Right ventricle myocardium inferior (tissue), 1 donor: Measurements from ENCODE around the gene SPTBN4. TPM values are rescaled to one million over a fixed set of nuclear protein-coding genes. Genes with fewer than 3 reads are reported as not detected.
"Not testable (repeated sequence)": the region's sequence is repeated elsewhere in the genome, so short reads cannot be mapped to it uniquely, and the experiment has no call there.

ENCODE experiments used
- ATAC-seq: fragments of 200-7000 bp; cut with Tn5 transposase; one replicate; pipeline ENCODE4 v1.9.1; 2020; ENCODE audit warnings: mild to moderate bottlenecking, moderate library complexity
- DNase-seq: peaks from one replicate; pipeline ENCODE4 v3.0.0; 2021; ENCODE audit errors: missing footprints
- intact Hi-C: fragments of 100-400 bp; cut with DNase I; formaldehyde crosslinking; loops from one replicate; pipeline ENCODE4 v1.11.0; 2022
- total RNA-seq: library from RNA; stranded (reverse); fragmentation: NEBNext Ultra II Directional; extraction: Animal tissue kit (Norgen Biotek cat#: 25700); gene quantifications from one replicate; pipeline ENCODE4 v1.2.1, GENCODE V29; 2021
- donor health status: DM: no; HTN: yes; CAD: no; lungs with severe emphysema.

Gene SPTBN4
- total RNA-seq, 1 donor from 2014 or later, result 5.1 TPM

GRCh38 chr19:40457953-40458596 is 8.7 kb upstream of the SPTBN4 start:
- intact Hi-C loops, result no loop called here
- ATAC-seq (no peak), DNase-seq (no peak)

GRCh38 chr19:40458597-40458974 is 8.2 kb upstream of the SPTBN4 start:
- ATAC-seq, result no peak
- intact Hi-C loops, result no loop called here
- no peak for DNase-seq

DNA sequence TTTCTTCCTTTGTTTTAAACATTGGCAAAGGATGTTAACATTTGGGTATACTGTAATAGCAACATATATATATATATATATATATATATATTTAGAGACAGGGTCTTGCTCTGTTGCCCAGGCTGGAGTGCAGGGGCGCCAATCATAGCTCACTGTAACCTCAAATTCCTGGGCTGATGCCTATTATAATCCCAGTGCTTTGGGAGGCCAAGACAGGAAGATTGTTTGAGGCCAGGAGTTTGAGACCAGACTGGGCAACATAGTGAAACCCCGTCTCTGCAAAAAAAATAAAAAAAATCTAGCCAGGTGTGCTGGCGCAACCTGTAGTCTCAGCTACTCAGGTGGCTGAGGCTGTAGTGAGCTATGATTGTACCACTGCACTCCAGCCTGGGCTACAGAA is 6.6 kb upstream of the SPTBN4 start:
- intact Hi-C loops, result no loop called here
- DNase-seq (no peak), ATAC-seq (no peak)

DNA sequence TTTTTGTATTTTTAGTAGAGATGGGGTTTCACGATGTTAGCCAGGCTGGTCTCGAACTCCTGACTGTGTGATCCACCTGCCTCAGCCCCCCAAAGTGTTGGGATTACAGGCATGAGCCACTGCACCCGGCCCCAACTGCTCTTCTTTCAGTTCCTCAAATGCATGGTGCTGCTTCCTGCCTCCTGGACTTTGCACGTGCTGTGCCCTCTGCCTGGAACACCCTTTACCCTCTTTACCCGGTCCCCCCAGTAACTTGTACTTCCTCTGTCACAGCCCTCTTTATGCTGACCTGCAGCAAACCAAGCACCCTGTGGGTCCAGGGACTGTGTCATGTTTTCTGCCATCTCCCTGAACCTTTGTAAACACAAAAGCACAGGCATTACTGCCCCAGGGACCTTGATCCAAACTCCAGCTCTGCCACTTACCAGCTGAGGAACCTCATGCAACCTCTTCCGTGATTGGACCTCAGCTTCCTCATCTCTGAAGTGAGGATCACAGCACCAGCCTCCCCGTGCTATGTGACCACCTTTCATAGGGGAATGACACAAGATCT is 5.1 kb upstream of the SPTBN4 start:
- peak; percentile 73 for DNase-seq
- ATAC-seq, result no peak
- intact Hi-C loops, result no loop called here

GRCh38 chr19:40463587-40464037 is 3.2 kb upstream of the SPTBN4 start:
- DNase-seq, ATAC-seq, intact Hi-C loops: not testable (repeated sequence)

GRCh38 chr19:40464059-40465024 is 2.5 kb upstream of the SPTBN4 start:
- intact Hi-C loops, result loop anchor here (1.0 to 5.0 kb wide), 3 partner anchors 20 to 133 kb away; partner anchors contain the start of gene SERTAD3
- no peak for ATAC-seq
- peak; percentile 79 for DNase-seq

- ATAC-seq (peak; percentile 26), DNase-seq (no peak)
- intact Hi-C loops, result loop anchor here (1.0 to 5.0 kb wide), 3 partner anchors 21 to 132 kb away; partner anchors contain the start of gene SERTAD3
These were observed 1.7 kb upstream of the SPTBN4 start for GRCh38 chr19:40465025-40465556.

GRCh38 chr19:40465557-40466218 is 1.1 kb upstream of the SPTBN4 start, which contains the start of gene BLVRB:
Gene BLVRB, minus strand, starts transcription at chr19:40465745. Its CDS starts 57 bp downstream, at chr19:40465688.
- peak; percentile 100 for DNase-seq
- intact Hi-C loops, result loop anchor here (1.0 to 5.0 kb wide), 4 partner anchors 21 to 132 kb away; partner anchors contain the start of gene SERTAD3
- ATAC-seq, result peak; percentile 97

GRCh38 chr19:40466219-40466984 is 399 bp upstream of the SPTBN4 start:
- ATAC-seq (no peak), DNase-seq (peak; percentile 82)
- intact Hi-C loops, result loop anchor here (2.0 to 5.0 kb wide), 3 partner anchors 64 to 131 kb away; no protein-coding TSS in a partner anchor

DNA sequence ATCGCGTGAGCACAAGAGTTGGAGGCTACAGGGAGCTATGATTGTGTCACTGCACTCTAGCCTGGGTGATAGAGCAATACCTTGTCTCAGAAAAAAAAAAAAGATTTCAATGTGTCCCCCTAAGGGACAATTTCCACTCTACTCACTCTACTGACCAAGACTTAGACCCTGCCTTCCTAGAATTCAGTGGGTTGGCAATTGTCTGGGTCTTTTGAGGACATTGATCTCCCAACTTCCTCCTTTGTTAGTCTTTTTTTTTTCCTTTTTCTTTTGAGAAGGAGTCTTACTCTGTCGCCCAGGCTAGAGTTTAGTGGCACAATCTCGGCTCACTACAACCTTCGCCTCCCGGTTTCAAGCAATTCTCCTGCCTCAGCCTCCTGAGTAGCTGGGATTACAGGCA is 2.2 kb downstream of the SPTBN4 start:
- intact Hi-C loops, result loop anchor here (5.0 kb wide), 2 partner anchors 67 to 128 kb away; no protein-coding TSS in a partner anchor
- DNase-seq (no peak), ATAC-seq (no peak)

DNA sequence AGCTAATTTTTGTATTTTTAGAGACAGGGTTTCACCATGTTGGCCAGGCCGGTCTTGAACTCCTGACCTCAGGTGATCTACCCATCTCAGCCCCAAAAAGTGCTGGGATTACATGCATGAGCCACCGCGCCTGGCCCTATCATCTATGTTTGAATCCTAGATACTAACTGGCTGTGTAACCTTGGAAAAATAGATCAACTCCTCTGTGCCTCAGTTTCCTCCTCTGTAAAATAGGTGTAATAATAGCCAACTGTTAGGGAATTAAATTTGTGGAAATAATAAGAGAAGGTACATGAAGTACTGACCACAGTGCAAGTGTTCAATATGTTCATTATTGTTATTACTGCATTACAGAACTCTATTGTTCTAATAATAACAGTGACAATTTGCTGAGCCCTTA is 4.3 kb downstream of the SPTBN4 start:
- DNase-seq, result no peak
- intact Hi-C loops, result no loop called here
- ATAC-seq, result no peak

DNA sequence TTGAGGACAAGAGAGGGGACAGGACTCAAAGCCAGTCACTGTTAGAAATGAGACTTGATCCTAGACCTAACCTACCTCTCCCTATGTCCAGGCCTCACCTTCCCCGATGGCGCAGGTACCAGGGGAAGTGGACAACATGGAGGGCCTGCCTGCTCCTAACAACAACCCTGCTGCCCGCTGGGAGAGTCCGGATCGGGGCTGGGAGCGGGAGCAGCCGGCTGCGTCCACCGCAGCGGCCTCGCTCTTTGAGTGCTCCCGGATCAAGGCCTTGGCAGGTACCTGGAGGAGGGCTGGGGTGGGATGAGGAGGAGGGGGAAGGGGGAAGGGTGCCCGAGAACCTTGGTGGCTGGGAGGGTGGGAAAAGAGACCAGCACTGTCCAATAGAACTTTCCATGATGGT is 5.7 kb downstream of the SPTBN4 start:
- no peak for DNase-seq
- intact Hi-C loops, result no loop called here

GRCh38 chr19:40474737-40475136 is 7.9 kb downstream of the SPTBN4 start:
- no peak for DNase-seq
- intact Hi-C loops, result no loop called here
- no peak for ATAC-seq

More for the DNA sequence above, 5.7 kb downstream of the SPTBN4 start:
- ATAC-seq, result no peak

GRCh38 chr19:40475878-40476644 is 9.3 kb downstream of the SPTBN4 start:
- intact Hi-C loops, ATAC-seq, DNase-seq: not testable (repeated sequence)

DNA sequence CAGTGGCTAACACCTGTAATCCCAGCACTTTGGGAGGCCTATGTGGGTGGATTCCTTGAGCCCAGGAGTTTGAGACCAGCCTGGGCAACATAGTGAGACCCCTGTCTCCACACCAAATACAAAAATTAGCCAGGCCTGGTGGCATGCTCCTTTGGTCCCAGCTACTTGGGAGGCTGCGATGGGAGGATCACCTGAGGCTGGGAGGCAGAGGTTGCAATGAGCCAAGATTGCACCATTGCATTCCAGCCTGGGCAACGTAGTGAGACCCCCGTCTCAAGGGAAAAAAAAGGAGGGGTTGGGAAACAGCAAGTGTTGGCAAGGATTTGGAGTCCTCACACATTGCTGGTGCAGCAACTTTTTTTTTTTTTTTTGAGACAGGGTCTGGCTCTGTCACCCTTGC is 19.2 kb downstream of the SPTBN4 start:
- intact Hi-C loops, result no loop called here
- DNase-seq, result no peak
- ATAC-seq, result no peak

- ATAC-seq (no peak), DNase-seq (no peak)
- intact Hi-C loops, result no loop called here
These were observed 23.1 kb downstream of the SPTBN4 start for GRCh38 chr19:40489882-40490230.

DNA sequence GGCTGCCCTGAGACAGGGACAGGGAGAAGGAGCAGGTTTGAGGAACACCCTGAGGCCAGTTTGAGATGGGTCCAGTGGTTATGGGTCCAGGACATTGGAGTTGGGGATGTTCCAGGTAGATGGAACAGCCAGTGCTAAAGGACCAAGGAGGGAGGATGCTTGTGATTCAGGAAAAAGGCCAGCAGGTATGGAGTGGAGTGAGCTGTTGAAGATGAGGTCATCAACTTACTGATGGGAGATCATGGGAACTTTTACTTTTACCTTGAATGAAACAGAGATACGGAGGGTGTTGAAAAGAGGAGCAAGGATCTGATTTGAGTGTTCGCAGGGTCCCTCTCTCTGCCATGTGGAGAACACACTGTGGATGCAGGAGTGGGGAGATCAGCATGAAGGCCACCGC is 25.5 kb downstream of the SPTBN4 start:
- intact Hi-C loops, result no loop called here
- DNase-seq (no peak), ATAC-seq (no peak)
